GM15510 (cell line): ENCODE data around the gene STX1B.

ENCODE experiments used
- POLR2A ChIP-seq: IDR thresholded peaks from 3 replicates; pipeline ENCODE4 v1.6.1; 2011; ENCODE audit warnings: borderline replicate concordance; ENCODE audit not compliant: insufficient read length; ENCODE audit errors: extremely low read depth

STX1B gene

DNA sequence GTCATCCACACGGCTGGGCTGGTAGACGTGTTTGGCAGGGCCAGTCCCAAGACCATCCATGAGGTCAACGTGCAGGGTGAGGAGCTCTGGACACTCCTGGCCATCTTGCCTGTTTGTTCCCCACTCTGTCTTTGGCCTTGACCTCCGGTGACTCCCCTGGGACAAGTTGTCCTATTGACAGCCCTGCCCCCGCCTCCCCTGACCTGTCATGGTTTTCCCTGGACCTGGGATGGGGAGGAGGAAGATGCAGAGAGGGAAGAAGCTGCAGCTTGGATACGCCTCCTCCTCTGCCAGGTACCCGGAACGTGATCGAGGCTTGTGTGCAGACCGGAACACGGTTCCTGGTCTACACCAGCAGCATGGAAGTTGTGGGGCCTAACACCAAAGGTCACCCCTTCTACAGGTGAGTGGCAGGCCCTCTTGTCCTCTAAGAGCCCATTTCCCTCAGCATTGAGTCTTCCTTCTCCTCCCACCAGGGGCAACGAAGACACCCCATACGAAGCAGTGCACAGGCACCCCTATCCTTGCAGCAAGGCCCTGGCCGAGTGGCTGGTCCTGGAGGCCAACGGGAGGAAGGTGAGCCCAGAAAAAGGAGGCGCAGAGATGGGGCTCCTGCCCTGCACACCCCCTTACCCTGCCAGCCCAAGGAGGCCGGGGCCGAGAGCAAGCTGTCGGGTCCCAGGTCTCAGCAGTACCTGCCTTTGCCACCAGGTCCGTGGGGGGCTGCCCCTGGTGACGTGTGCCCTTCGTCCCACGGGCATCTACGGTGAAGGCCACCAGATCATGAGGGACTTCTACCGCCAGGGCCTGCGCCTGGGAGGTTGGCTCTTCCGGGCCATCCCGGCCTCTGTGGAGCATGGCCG lies 24.1 kb downstream of the STX1B start:
- no peak for TF ChIP-seq POLR2A

- TF ChIP-seq POLR2A, result no peak
These were observed 24.9 kb downstream of the STX1B start for GRCh38 chr16:30985401-30986128.

DNA sequence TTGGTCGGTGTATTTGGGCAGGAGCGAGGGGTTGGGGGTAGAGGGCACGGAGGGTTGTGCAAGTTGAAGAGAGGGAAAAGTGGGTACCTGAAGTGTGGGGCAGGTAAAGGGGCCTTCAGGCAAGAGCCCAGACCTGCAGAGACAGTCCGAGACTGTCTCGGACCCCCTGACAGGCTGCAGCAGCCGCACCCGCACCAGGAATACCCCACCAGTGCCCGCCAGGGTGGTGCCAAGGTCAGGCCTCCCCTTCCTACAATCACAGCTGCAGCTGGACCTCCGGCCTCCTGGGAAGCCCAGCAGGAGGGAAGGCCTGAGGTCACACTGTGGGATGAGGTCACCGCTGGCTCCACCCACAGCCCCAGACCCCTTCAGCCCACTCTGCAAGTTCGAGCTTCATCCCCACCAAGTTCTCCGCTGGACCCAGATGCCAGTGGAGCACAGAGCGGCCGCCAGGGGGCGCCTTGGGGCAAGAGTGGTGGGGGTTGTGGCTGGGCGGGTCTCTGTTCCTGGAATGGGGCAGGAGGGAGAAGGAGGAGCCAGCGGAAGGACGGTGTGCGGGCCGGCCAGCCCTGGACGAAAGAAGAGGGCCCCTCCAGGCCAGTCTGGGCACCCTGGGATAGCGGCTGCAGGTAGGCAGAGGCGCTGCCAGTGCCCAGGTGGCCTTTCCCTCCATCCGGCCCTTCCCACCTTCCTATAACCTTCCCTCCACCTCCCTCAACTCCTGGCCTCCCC lies 25.6 kb downstream of the STX1B start, which contains the start of gene HSD3B7:
HSD3B7 (plus strand) TSS at position 539 of the 732 bp plus-strand sequence. CDS start 452 bp downstream, outside the sequence.
- TF ChIP-seq POLR2A, result no peak

- no peak for TF ChIP-seq POLR2A
These were observed 26.4 kb downstream of the STX1B start for GRCh38 chr16:30983898-30984610.

DNA sequence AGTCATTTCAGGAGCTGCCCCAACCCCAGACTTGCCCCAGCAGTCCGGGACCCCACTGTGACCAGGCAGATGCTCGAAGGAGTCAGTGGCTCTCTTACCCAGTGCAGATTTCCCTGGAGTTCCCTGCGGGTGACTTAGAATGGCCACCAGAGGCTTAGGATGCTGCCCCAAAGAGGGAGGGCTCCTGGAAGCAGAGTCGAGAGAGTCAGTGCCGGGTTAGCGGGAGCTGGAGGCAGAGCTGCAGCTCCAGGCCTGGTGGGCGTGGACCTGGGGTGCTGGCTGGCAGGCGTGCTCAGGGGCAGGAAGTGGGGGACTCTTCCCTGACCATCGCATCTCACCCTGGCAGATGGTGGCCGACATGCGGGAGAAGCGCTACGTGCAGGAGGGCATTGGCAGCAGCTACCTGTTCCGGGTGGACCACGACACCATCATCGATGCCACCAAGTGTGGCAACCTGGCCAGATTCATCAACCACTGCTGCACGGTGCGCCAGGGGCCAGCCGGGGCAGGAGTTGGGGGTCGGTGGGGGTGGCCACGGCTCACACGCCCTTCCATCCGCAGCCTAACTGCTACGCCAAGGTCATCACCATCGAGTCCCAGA lies 27.0 kb downstream of the STX1B start:
- no peak for TF ChIP-seq POLR2A

DNA sequence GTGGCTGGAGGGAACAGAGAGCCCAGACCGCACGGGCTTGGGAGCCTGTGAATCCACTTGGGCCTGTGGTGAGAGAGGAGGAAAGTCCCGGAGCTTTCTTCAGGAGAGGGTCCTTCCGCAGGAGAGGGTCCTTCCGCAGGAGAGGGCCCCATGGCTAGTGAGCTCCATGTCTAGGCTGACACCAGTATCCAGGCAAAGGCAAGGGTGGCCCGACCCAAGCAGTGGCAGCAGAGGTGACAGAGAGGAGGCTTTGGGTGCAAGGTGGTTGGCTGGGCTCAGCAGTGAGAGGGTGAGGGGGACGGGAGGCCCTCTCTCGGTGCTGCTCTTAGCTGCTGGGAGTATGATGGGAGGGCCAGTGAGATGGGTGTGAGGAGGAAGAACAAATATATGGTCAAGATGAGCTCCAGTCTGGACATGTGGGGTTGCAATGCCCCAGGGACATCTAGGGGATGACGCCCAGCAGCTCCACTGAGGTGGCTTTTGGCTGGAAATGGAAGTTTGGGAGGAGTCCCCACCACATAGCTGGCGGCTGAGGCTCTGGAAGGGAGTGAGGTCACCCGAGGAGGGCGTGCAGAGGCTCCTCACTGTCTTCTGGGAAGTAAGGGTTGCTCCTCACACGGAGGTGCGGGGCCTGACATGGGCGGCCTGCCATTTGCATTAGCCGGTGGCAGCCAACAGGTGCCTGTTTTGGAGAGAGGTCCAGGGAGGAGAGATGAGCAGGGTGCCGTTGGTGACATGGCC lies 27.7 kb downstream of the STX1B start:
- TF ChIP-seq POLR2A, result no peak

GRCh38 chr16:30980959-30981358 lies 29.5 kb downstream of the STX1B start:
- TF ChIP-seq POLR2A, result no peak

- no peak for TF ChIP-seq POLR2A
These were observed 30.0 kb downstream of the STX1B start for GRCh38 chr16:30980434-30980833.

- TF ChIP-seq POLR2A, result no peak
These were observed 30.4 kb downstream of the STX1B start for GRCh38 chr16:30980023-30980371.

- no peak for TF ChIP-seq POLR2A
These were observed 31.0 kb downstream of the STX1B start for GRCh38 chr16:30979170-30980022.

DNA sequence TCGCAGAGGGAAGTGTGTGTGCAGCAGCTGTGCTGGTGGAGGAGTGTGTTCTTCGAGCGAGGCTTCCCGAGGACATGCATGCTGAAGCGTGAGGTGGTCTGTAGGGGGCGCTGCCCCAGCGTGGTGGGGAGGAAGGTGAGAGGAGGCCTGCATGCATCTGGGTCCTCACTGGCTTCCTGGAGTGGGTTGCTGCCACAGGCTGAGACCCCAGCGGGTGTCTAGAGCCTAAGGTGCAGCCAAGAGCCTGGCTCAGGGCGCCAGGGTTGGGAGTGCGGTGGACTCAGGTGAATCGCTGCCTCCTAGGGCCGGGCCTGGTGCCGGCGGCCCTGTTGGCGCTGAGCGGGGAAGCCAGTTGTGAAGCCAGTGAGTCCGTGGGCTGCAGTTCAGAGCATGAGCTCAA lies 32.9 kb downstream of the STX1B start:
- no peak for TF ChIP-seq POLR2A

GRCh38 chr16:30976486-30976885 lies 34.0 kb downstream of the STX1B start:
- no peak for TF ChIP-seq POLR2A

- no peak for TF ChIP-seq POLR2A
These were observed 36.1 kb downstream of the STX1B start for GRCh38 chr16:30974348-30974747.
